ENCODE results near the gene E2F6.
"Not testable (repeated sequence)": the region's sequence is repeated elsewhere in the genome, so short reads cannot be mapped to it uniquely, and the experiment has no call there.

Gene E2F6

DNA sequence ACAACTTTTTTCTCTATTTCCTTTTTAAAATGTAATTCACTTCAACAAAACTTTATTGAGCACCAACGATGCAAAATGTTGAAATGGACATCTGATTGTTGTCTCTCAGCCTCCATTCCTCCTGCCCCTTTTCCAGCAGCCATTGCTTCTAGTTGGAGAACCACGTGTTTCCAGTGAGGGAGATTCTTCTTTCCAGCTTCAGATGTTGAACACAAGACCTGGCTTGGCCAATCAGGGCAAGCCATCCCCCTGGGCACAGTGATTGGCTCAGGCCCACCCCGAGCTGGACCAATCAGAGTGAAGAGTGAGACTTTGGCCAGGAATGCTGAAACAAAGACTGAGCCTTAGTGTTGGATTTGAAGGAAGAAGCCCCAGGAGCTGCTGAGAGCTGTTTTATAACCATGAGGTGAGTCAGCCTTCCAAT, 59.0 kb downstream of the E2F6 start:
- H3K4me2 ChIP-seq (ENCODE audit: insufficient read depth, low read length): no peak overlapping the region
- no peaks in the 10 kb centered on the region for H3K4me1 ChIP-seq (ENCODE audit: insufficient read depth, low read length)
- H3K79me2 ChIP-seq (ENCODE audit: insufficient read depth, low read length): no peaks in the 10 kb centered on the region
- no peak for ATAC-seq (ENCODE audit: insufficient read depth, low read depth)
- no peaks in the 10 kb centered on the region for H4K20me1 ChIP-seq (ENCODE audit: insufficient read depth, low read length)
- TF ChIP-seq, protein P1, sequence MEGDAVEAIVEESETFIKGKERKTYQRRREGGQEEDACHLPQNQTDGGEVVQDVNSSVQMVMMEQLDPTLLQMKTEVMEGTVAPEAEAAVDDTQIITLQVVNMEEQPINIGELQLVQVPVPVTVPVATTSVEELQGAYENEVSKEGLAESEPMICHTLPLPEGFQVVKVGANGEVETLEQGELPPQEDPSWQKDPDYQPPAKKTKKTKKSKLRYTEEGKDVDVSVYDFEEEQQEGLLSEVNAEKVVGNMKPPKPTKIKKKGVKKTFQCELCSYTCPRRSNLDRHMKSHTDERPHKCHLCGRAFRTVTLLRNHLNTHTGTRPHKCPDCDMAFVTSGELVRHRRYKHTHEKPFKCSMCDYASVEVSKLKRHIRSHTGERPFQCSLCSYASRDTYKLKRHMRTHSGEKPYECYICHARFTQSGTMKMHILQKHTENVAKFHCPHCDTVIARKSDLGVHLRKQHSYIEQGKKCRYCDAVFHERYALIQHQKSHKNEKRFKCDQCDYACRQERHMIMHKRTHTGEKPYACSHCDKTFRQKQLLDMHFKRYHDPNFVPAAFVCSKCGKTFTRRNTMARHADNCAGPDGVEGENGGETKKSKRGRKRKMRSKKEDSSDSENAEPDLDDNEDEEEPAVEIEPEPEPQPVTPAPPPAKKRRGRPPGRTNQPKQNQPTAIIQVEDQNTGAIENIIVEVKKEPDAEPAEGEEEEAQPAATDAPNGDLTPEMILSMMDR (IDR thresholded peaks at IDR 0.05; ENCODE audit: borderline replicate concordance, extremely low read depth, low read length, poor library complexity, severe bottlenecking): no peak
- no peak for TF ChIP-seq EZH2 (IDR thresholded peaks at IDR 0.05; ENCODE audit: borderline replicate concordance, low read depth, low read length, severe bottlenecking)
- H3K36me3 ChIP-seq (ENCODE audit: insufficient read depth, low read length): no peaks in the 10 kb centered on the region
- H3K4me3 ChIP-seq (ENCODE audit: low read depth in 1 of 2, low read length in 2 of 2): no peak overlapping the region
- no peak for DNase-seq
- H3K9ac ChIP-seq (ENCODE audit: low read depth, low read length): no peak overlapping the region
- H3K27me3 ChIP-seq (ENCODE audit: insufficient read depth, low read length, poor library complexity): no peaks in the 10 kb centered on the region
- H3K27ac ChIP-seq (ENCODE audit: low read length): no peak overlapping the region
- H2AFZ ChIP-seq (ENCODE audit: low read depth, low read length): no peak overlapping the region
- H3K9me3 ChIP-seq (ENCODE audit: insufficient read depth, low read length, severe bottlenecking): no peaks in the 10 kb centered on the region

DNA sequence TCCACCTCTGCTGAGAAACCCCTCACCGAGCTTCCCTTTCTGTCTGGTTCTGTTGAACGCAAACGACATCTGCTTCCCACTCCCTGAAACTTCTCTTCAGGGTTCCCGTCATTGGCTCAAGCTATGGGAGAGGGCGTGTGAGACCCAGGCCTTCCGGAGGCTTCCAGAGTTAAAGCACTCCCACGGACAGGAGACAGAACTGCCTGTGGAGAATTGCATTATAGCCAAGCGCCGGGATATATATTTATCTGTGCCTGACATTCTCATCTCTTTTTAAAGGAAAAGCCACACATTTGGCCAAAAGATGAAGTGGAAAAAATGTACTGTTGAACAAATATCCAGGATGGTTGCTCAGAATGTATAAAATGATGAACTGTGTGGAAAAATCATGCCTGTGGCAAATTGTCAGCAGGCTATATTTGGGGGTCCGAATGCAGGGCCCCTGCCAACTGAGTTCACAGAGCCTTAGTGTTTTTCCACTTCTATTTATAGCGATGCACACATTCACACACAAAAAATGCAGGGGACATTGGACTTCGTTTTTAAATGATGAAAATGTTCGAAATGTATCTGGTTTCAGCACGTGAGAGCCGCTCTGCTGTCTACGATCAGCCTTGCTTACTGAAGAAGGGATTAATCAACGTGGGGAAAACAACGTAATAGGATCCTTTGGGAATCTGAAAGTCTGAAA, 59.5 kb downstream of the E2F6 start:
- TF ChIP-seq EZH2 (IDR thresholded peaks at IDR 0.05; ENCODE audit: borderline replicate concordance, low read depth, low read length, severe bottlenecking): no peak
- TF ChIP-seq, protein P1 (IDR thresholded peaks at IDR 0.05; ENCODE audit: borderline replicate concordance, extremely low read depth, low read length, poor library complexity, severe bottlenecking): no peak
- Histone ChIP-seq H2AFZ (ENCODE audit: low read depth, low read length) (no peak overlapping the region), H4K20me1 (ENCODE audit: insufficient read depth, low read length) (no peaks in the 10 kb centered on the region), H3K27me3 (ENCODE audit: insufficient read depth, low read length, poor library complexity) (no peaks in the 10 kb centered on the region), H3K9ac (ENCODE audit: low read depth, low read length) (no peak overlapping the region), H3K4me1 (ENCODE audit: insufficient read depth, low read length) (no peaks in the 10 kb centered on the region), H3K4me2 (ENCODE audit: insufficient read depth, low read length) (no peak overlapping the region), H3K9me3 (ENCODE audit: insufficient read depth, low read length, severe bottlenecking) (no peaks in the 10 kb centered on the region), H3K27ac (ENCODE audit: low read length) (no peak overlapping the region), H3K4me3 (ENCODE audit: low read depth in 1 of 2, low read length in 2 of 2) (no peak overlapping the region), H3K79me2 (ENCODE audit: insufficient read depth, low read length) (no peaks in the 10 kb centered on the region), H3K36me3 (ENCODE audit: insufficient read depth, low read length) (no peaks in the 10 kb centered on the region)
- ATAC-seq (ENCODE audit: insufficient read depth, low read depth) (no peak), DNase-seq (no peak)

DNA sequence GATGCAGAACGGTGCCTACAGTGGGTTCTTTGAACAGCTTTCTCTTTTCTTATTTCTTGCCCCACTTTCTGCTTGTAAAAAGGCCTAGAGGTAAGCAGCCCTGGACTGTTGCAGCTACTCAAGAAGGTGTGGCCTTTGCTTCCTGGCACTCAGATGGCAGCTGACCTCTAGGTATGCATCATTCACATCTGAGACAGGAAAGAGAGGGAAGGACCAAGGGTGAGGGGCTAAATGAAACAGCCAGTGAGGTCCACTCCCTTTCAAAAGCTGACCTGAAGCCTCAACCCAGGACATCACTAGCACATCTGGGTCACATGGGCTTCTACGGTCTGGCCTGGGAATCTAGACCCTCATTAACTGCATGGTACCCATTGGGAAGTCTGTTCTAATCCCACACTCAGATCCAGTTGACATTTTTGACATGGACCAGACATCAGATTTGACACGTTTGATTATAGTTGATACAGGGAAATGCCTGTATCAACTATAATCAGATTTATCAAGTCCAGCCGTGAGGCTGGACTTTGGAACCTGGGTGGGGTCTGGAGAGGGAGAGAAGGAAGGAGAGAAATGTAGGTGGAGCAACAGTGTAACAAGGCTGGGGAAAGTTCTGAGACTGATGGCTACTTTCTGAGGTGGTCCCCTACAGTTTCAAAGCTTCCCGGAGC, 60.2 kb downstream of the E2F6 start:
- TF ChIP-seq EZH2 (IDR thresholded peaks at IDR 0.05; ENCODE audit: borderline replicate concordance, low read depth, low read length, severe bottlenecking): no peak
- TF ChIP-seq, protein P1 (IDR thresholded peaks at IDR 0.05; ENCODE audit: borderline replicate concordance, extremely low read depth, low read length, poor library complexity, severe bottlenecking): no peak
- DNase-seq (no peak), ATAC-seq (ENCODE audit: insufficient read depth, low read depth) (no peak)

DNA sequence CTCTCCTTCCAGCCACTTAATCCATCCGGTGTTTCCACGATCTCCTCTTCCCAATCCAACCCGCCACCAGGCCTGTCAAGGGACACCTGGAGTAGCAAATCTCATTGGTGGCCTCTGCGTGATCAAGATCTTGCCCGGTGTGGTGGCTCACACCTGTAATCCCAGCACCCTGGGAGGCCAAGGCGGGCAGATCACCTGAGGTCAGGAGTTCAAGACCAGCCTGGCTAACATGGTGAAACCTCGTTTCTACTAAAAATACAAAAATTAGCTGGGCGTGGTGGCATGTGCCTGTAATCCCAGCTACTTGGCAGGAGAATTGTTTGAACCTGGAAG, 60.9 kb downstream of the E2F6 start:
- not testable (repeated sequence) for H3K4me2 ChIP-seq (ENCODE audit: insufficient read depth, low read length); H3K36me3 ChIP-seq (ENCODE audit: insufficient read depth, low read length); H4K20me1 ChIP-seq (ENCODE audit: insufficient read depth, low read length); ATAC-seq (ENCODE audit: insufficient read depth, low read depth); H2AFZ ChIP-seq (ENCODE audit: low read depth, low read length); H3K9ac ChIP-seq (ENCODE audit: low read depth, low read length); H3K79me2 ChIP-seq (ENCODE audit: insufficient read depth, low read length); H3K4me3 ChIP-seq (ENCODE audit: low read depth in 1 of 2, low read length in 2 of 2); H3K4me1 ChIP-seq (ENCODE audit: insufficient read depth, low read length); H3K27ac ChIP-seq (ENCODE audit: low read length); DNase-seq; H3K9me3 ChIP-seq (ENCODE audit: insufficient read depth, low read length, severe bottlenecking); H3K27me3 ChIP-seq (ENCODE audit: insufficient read depth, low read length, poor library complexity)

More for the DNA sequence above, 60.2 kb downstream of the E2F6 start:
- H3K79me2 ChIP-seq (ENCODE audit: insufficient read depth, low read length): no peaks in the 10 kb centered on the region
- no peaks in the 10 kb centered on the region for H3K9me3 ChIP-seq (ENCODE audit: insufficient read depth, low read length, severe bottlenecking)
- no peak overlapping the region for H3K9ac ChIP-seq (ENCODE audit: low read depth, low read length)
- no peaks in the 10 kb centered on the region for H3K27me3 ChIP-seq (ENCODE audit: insufficient read depth, low read length, poor library complexity)
- no peak overlapping the region for H2AFZ ChIP-seq (ENCODE audit: low read depth, low read length)
- no peaks in the 10 kb centered on the region for H4K20me1 ChIP-seq (ENCODE audit: insufficient read depth, low read length)
- H3K4me3 ChIP-seq (ENCODE audit: low read depth in 1 of 2, low read length in 2 of 2): no peak overlapping the region
- H3K27ac ChIP-seq (ENCODE audit: low read length): no peak overlapping the region
- no peak overlapping the region for H3K4me2 ChIP-seq (ENCODE audit: insufficient read depth, low read length)
- H3K36me3 ChIP-seq (ENCODE audit: insufficient read depth, low read length): no peaks in the 10 kb centered on the region
- no peaks in the 10 kb centered on the region for H3K4me1 ChIP-seq (ENCODE audit: insufficient read depth, low read length)

All from DND-41 (cell line).